Suprapubic skin (tissue), 4 donors: Measurements from ENCODE around the gene C19orf25. TPM values are rescaled to one million over a fixed set of nuclear protein-coding genes. Genes with fewer than 3 reads are reported as not detected.

Experiments used
- DNase-seq, 2 donors: peaks; one replicate each; pipeline ENCODE4 v3.0.0-alpha.2; 2019; ENCODE audit warnings: low spot score in 2 of 2
- H3K27ac ChIP-seq: fragments of 200-600 bp; sonication (generic); one replicate; pipeline ENCODE4 v1.5.1; 2019
- H3K27me3 ChIP-seq: fragments of 200-600 bp; sonication (generic); one replicate; pipeline ENCODE4 v1.5.1; 2019
- H3K36me3 ChIP-seq: fragments of 200-600 bp; sonication (generic); one replicate; pipeline ENCODE4 v1.5.1; 2019
- H3K4me1 ChIP-seq: fragments of 200-600 bp; sonication (generic); one replicate; pipeline ENCODE4 v1.5.1; 2019
- H3K4me3 ChIP-seq: fragments of 200-600 bp; sonication (generic); one replicate; pipeline ENCODE4 v1.5.1; 2019; ENCODE audit warnings: mild to moderate bottlenecking
- H3K9me3 ChIP-seq: fragments of 200-600 bp; sonication (generic); one replicate; pipeline ENCODE4 v1.5.1; 2019
- CTCF ChIP-seq, 2 donors: fragments of 200-600 bp in 1 of 2; fragments of 450-650 bp in 1 of 2; sonication (generic) in 1 of 2; IDR thresholded peaks; one replicate each; pipeline ENCODE4 v1.5.1; 2016 to 2019; ENCODE audit warnings: antibody characterized with exemption in 2 of 2, mild to moderate bottlenecking in 1 of 2, moderate library complexity in 1 of 2
- EP300 ChIP-seq: sonication (generic); formaldehyde crosslinking; IDR thresholded peaks from one replicate; pipeline ENCODE4 v1.6.1; 2017; ENCODE audit warnings: antibody characterized with exemption
- POLR2A ChIP-seq, 2 donors: fragments of 450-650 bp; IDR thresholded peaks; one replicate each; pipeline ENCODE4 v1.6.1; 2017; ENCODE audit warnings: antibody characterized with exemption in 2 of 2, mild to moderate bottlenecking in 2 of 2, moderate library complexity in 2 of 2
- POLR2AphosphoS5 ChIP-seq, 3 donors: sonication (generic); formaldehyde crosslinking; IDR thresholded peaks; one replicate each; pipeline ENCODE4 v1.6.1; 2017; ENCODE audit warnings: antibody characterized with exemption in 3 of 3
- WGBS: methylation state at CpG from one replicate; pipeline ENCODE4 v1.1.5; 2018; 5-methylcytosine and 5-hydroxymethylcytosine counted together
- total RNA-seq, 4 donors: library from RNA; depleted of rRNA; stranded (reverse); fragments of >200 nt; gene quantifications; one replicate each; pipeline ENCODE4 v1.1.0, GENCODE V29; 2016

The C19orf25 gene
- total RNA-seq, 4 donors from 2014 or later, result 25.1 to 41.2 (median 36.4) TPM

- Histone ChIP-seq H3K36me3 (peaks cover 83% of the 10 kb centered on the region), H3K27ac (no peak overlapping the region), H3K9me3 (no peaks in the 10 kb centered on the region), H3K4me1 (peaks cover 29% of the 10 kb centered on the region), H3K27me3 (no peaks in the 10 kb centered on the region), H3K4me3 (no peak overlapping the region)
- DNase-seq, result no peak
- WGBS, result 76% methylated on average over 20 of the region's 41 CpGs
- TF ChIP-seq EP300 (no peak), POLR2A (IDR thresholded peaks at IDR 0.05) (no peak), POLR2AphosphoS5 (IDR thresholded peaks at IDR 0.05) (no peak), CTCF (IDR thresholded peaks at IDR 0.05) (no peak)
Observed at GRCh38 chr19:1428738-1429391, 50.1 kb downstream of the C19orf25 start.

- Histone ChIP-seq H3K4me1 (peaks cover 29% of the 10 kb centered on the region), H3K9me3 (no peaks in the 10 kb centered on the region), H3K27me3 (no peaks in the 10 kb centered on the region), H3K27ac (no peak overlapping the region), H3K36me3 (peaks cover 83% of the 10 kb centered on the region), H3K4me3 (no peak overlapping the region)
- WGBS, result 94% methylated on average over 27 of the region's 27 CpGs
- TF ChIP-seq EP300 (no peak), POLR2AphosphoS5 (IDR thresholded peaks at IDR 0.05) (no peak), POLR2A (IDR thresholded peaks at IDR 0.05) (no peak), CTCF (IDR thresholded peaks at IDR 0.05) (no peak)
- DNase-seq, result no peak
Observed at GRCh38 chr19:1427221-1427920, 51.6 kb downstream of the C19orf25 start.

- Histone ChIP-seq H3K4me1 (peaks cover 29% of the 10 kb centered on the region), H3K36me3 (peaks cover 83% of the 10 kb centered on the region), H3K27me3 (no peaks in the 10 kb centered on the region), H3K27ac (no peak overlapping the region), H3K9me3 (no peaks in the 10 kb centered on the region), H3K4me3 (no peak overlapping the region)
- DNase-seq, result no peak
- WGBS, result 90% methylated on average over 9 of the region's 9 CpGs
- TF ChIP-seq EP300, result no peak
Observed at GRCh38 chr19:1426736-1427135, 52.3 kb downstream of the C19orf25 start.

GRCh38 chr19:1425902-1426301 is 53.1 kb downstream of the C19orf25 start:
- TF ChIP-seq POLR2AphosphoS5 (IDR thresholded peaks at IDR 0.05) (no peak), CTCF (IDR thresholded peaks at IDR 0.05) (no peak), EP300 (no peak)
- no peak for DNase-seq
- no peaks in the 10 kb centered on the region for H3K9me3 ChIP-seq
- H3K36me3 ChIP-seq, result peaks cover 83% of the 10 kb centered on the region
- H3K4me1 ChIP-seq, result peaks cover 29% of the 10 kb centered on the region
- H3K27ac ChIP-seq, result peak overlapping the region; percentile 63
- H3K27me3 ChIP-seq, result no peaks in the 10 kb centered on the region
- H3K4me3 ChIP-seq, result no peak overlapping the region
- WGBS, result 87% methylated on average over 11 of the region's 14 CpGs

GRCh38 chr19:1425102-1425837 is 53.7 kb downstream of the C19orf25 start:
- 79% methylated on average over 31 of the region's 33 CpGs for WGBS
- TF ChIP-seq EP300 (no peak), POLR2AphosphoS5 (IDR thresholded peaks at IDR 0.05) (no peak), CTCF (IDR thresholded peaks at IDR 0.05) (no peak), POLR2A (IDR thresholded peaks at IDR 0.05) (no peak)
- no peaks in the 10 kb centered on the region for H3K9me3 ChIP-seq
- H3K27ac ChIP-seq, result peak overlapping the region; percentile 63
- no peak overlapping the region for H3K4me3 ChIP-seq
- H3K27me3 ChIP-seq, result no peaks in the 10 kb centered on the region
- H3K36me3 ChIP-seq, result peaks cover 83% of the 10 kb centered on the region
- no peak for DNase-seq
- H3K4me1 ChIP-seq, result peaks cover 29% of the 10 kb centered on the region
